GM19099 (cell line): Measurements from ENCODE around the gene NLGN2.

ENCODE experiments used
- POLR2A ChIP-seq: IDR thresholded peaks from 3 replicates; pipeline ENCODE4 v1.6.1; 2011; ENCODE audit warnings: low read depth; ENCODE audit not compliant: insufficient read length; ENCODE audit errors: extremely low read depth

The NLGN2 gene

DNA sequence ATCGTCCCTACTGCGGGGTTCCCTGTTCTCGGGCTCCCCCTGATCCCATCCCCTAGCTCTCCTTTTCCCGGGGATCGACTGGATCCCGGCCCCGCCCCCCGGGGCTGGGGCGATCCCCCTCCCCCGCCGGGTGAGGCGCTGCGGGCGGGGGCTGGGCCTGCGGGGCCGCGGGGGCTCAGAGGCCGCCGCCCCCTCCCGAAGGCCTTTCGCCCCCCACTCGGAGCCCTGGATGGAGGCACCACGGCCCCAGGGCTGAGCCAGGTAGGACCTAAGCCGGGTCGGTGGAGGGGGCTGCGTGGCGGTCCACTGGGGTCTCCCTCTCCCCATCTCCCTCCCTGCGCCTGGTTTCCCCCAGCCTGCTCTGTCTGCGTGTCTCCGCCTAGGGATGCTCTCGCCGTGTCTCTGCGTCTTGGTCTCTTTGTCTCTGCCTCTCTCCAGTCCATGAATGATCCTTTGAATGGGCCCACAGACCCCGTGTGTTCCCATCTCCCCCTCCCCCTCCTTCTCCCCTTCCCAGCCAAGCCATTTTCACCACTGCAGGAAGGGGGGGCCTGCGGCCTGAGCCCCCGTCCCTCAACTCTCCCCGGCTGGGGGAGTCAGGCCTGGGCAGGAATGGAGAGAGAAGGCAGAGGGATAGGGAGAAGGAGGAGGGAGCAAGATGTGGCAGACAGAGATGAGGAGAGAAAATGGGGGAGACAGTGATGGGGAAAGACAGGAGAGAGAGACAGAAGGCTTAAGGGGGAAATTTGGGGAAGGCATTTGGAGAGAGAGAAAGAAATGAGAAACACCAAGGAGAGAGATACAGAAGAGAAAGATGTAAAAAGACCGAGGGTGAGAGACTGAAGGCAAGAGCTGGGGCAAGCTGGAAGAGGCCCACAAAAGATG is 2.1 kb upstream of the NLGN2 start:
- TF ChIP-seq POLR2A = no peak

DNA sequence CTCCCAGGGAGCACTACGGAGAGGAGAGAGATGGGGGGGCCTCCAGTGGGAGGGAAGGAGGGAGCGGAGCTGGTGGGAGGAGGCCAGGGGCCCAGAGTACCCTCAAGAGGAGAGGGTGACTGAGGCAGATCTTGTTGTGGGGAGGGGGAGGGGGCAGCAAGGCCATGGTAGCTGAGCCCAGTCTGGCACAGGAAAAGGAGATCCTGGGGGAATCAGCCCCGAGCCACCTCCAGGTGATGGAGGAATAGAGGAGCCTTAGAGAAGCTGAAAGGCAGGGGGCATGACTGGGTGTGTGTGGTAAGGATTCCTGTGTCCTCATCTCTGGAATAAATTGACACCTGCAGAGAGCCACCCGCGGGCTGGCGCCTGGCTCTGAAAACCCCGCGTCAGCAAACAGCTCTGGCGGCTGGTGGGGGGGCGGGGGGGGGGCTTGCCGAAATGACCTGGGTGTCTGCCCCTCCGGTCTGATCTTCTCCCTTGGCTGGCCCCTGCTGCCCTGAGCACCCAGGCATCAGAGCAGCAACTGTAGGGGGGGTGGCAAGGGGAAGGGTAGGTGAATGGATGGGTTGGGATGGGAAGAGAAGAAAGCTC is 1.3 kb upstream of the NLGN2 start:
- TF ChIP-seq POLR2A = no peak

DNA sequence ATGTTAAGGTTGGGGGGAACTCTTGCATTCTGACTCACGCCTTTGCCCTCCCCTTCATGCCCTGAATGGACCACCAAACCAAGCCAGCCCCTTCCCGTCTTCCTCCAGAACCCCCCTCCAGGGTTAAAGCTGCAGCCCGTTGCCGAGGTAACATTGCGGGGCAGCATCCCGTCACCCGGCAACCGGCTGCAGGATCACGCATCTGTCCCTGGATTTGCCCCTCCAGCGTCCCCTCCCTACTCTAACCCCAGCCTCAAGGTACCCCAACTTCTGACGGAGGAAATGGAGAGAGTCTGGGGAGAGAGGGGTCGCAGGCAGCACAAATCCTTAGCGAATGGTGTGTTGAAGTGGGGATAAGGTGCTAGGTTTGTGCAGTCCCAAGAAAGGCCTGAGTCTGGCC is 563 bp upstream of the NLGN2 start:
- no peak for TF ChIP-seq POLR2A

DNA sequence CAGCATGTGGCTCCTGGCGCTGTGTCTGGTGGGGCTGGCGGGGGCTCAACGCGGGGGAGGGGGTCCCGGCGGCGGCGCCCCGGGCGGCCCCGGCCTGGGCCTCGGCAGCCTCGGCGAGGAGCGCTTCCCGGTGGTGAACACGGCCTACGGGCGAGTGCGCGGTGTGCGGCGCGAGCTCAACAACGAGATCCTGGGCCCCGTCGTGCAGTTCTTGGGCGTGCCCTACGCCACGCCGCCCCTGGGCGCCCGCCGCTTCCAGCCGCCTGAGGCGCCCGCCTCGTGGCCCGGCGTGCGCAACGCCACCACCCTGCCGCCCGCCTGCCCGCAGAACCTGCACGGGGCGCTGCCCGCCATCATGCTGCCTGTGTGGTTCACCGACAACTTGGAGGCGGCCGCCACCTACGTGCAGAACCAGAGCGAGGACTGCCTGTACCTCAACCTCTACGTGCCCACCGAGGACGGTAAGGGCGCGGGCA is 645 bp downstream of the NLGN2 start:
- no peak for TF ChIP-seq POLR2A

DNA sequence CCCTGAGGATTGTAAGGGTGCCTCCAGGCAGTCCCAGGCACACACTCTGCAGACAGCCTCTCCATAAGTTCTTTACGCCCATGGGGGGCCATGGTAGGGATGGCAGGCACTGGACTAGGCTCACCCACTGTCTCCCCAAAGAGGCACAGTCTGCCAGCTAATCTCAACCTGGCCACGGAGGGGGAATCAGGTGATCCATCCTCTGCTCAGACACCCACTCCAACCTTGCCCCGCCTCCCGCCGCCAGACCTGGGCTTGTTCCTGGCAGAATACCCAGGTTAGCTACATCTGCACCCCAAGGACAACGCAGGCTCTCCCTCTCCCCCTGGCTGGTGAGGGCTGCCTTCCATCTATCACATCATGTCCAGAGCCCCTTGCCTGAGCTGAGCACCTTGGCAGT is 1.2 kb downstream of the NLGN2 start:
- TF ChIP-seq POLR2A = no peak

DNA sequence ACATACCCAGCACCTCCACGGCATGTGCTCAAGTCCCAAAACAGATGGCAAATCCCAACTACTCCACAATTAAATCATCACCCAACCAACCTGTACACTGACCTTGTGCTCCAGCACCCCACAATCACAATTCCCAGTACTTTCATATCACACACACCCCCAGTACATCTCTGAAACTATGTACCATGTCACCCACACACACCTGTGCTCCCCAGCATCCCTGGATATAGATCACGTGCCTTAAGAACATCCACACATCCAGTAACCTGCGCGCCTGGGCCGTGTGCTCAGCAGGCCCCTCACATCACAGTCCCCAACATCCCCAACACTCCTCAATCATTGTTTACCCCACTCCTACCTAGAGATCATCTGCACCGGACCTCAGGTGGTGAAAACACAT is 2.1 kb downstream of the NLGN2 start:
- no peak for TF ChIP-seq POLR2A

DNA sequence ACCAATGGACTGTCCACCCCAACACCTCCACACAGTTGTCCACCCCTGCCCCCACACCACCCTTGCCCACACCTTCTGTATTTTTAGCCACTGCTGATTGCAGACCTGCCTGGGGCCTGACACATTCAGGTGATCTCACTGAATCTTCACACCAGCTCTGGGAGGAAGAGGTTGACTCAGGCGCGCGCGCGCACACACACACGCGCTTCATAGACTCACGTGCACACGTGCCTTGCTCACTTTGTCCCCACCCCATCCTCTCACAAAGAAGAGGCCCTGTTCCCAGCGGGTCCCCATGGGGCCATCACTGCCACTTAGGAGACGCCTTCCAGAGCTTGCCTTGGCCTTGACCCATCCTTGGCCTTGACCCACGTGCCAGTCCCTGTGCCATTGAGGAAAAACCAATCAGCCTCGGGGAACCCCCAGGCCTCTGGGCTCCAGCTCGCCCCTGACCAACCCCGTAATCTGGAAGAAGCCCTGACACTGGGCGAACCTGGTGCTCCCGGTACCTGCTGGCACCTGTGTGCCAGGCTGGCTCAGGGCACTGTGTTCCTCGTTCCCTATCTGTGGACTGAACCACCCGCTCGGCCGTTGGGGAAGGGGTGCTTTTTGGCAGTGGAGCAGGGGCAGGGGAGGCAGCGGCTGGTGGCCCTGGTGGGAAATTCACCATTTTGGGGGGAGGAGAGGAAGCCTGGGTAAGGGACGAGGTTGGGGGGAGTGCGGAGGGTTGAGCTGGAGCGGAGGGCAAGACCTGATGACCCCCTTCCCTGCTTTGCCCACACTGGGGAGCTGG is 3.2 kb downstream of the NLGN2 start:
- no peak for TF ChIP-seq POLR2A

DNA sequence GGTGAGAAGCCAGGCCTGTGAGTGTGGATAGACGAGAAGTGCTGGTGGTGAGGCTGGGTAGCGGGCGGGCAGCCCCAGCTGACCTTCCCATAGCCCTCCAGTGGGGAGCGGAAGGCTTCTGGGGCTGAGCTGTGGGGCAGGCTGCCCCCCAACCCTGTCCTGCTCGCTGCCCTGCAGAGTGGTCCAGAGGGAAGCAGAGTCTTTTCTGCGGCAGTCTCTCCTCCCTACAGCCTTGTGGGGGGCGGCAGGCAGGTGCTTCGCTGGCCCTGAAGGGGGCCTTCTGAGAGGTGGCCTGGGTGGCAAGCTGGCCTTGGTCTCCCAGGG is 3.7 kb downstream of the NLGN2 start:
- TF ChIP-seq POLR2A = no peak

DNA sequence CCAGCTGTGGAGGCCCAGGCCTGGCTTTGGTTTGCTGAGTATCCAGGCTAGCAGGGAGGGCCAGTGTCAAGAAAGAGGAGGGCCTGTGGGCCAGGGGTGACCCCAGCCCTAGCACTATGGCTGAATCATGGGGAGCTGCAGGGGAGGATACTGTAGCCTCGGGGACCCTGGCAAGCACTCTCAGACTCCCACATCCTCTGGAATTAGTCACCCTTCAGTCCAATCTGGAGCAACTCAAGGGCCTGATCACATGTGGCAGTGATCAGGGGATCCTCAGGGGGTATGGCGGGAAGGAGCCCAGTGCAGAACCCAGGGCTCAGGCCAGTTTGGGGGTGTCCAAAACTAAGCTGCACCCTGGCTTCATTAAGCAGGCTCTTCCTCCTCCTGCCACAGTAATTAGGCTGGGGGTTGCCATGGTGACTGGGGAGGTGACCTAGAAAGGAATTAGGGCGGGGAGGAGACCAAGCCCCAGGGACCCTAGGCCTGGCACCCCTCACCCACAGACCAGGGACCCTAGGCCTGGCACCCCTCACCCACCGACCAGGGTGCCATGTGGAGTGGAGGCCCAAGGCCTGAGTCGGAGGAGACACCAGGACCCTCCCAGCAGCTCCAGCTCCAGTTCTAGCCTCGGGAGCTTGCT is 5.8 kb downstream of the NLGN2 start:
- no peak for TF ChIP-seq POLR2A

DNA sequence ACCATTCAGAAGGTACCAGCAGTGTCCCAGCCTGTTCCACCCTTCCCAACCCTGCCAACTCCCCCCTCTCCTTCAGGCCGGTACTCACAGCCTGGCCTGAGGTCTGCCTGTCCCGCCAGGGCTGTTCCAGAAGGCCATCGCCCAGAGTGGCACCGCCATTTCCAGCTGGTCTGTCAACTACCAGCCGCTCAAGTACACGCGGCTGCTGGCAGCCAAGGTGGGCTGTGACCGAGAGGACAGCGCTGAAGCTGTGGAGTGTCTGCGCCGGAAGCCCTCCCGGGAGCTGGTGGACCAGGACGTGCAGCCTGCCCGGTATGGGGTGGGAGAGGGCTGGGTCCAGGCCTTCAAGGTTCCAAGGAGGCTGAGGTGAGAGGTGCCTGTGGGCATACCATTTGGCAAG is 7.2 kb downstream of the NLGN2 start:
- TF ChIP-seq POLR2A = no peak

DNA sequence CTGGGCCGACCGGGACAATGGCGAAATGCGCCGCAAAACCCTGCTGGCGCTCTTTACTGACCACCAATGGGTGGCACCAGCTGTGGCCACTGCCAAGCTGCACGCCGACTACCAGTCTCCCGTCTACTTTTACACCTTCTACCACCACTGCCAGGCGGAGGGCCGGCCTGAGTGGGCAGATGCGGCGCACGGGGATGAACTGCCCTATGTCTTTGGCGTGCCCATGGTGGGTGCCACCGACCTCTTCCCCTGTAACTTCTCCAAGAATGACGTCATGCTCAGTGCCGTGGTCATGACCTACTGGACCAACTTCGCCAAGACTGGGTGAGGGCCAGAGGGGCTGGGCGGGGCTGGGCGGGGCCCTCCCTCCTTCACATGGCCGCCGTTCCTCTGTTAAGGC is 8.1 kb downstream of the NLGN2 start:
- TF ChIP-seq POLR2A = no peak

DNA sequence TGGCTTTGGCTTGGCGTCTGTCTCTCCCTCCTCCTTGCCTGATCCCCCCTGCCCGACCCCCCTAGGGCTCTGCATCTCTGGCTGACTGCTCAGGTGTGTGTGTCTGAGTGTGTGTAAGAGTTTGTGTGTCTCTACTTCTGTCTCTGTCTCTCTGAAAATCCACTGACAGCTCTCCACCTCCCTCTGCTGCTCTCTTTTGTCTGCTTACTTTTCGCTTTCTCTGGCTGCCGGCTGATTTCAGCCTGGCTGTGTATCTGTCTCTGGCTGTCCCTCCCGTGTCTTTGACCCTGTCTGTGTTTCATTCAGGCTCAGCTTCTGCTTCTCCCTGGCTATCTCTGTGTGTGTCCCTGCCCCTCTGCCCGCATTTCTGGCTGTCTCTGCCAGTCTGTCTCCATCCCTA is 8.7 kb downstream of the NLGN2 start:
- no peak for TF ChIP-seq POLR2A

DNA sequence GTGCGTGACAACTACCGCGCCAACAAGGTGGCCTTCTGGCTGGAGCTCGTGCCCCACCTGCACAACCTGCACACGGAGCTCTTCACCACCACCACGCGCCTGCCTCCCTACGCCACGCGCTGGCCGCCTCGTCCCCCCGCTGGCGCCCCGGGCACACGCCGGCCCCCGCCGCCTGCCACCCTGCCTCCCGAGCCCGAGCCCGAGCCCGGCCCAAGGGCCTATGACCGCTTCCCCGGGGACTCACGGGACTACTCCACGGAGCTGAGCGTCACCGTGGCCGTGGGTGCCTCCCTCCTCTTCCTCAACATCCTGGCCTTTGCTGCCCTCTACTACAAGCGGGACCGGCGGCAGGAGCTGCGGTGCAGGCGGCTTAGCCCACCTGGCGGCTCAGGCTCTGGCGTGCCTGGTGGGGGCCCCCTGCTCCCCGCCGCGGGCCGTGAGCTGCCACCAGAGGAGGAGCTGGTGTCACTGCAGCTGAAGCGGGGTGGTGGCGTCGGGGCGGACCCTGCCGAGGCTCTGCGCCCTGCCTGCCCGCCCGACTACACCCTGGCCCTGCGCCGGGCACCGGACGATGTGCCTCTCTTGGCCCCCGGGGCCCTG is 9.5 kb downstream of the NLGN2 start:
- TF ChIP-seq POLR2A = no peak

DNA sequence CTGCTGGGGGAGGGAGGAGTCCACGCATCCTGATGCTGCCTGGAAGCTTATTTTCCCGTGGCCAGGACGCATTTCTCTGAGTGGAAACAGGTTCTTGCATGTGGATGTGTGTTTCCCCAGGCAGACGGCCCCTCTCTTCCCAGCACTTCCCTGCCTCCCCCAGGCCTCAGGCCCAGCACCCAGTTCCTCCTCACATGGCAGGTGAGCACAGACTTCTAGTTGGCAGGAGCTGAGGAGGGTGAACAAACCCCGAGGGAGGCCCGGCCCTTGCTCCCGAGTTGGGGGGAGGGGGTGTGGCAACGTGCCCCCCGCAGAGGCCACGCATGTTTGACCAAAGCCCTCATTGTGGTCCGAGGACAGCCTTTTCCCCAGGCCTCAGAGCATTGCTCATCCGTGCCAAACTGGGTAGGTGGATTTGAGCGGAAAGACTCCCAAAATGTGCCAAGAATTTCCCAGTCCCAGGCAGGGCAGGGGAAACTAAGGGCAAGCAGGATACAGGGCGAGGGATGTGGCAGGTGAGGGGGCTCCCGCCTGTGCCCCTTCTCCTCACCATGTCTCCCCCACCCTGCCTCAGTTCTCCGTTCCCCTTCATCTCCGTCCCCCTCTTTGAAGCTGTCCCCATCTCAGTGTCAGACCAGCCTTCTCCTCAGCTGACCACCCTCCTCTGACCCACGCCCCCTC is 11.0 kb downstream of the NLGN2 start:
- no peak for TF ChIP-seq POLR2A
